HCT116 (cell line): ENCODE measurements around the gene BET1L. TPM values are rescaled to one million over a fixed set of nuclear protein-coding genes. Genes with fewer than 3 reads are reported as not detected.

Experiments
- ATAC-seq: fragments of 200-7000 bp; cut with Tn5 transposase; 2 replicates; pipeline ENCODE4 v1.9.1; 2020; ENCODE audit warnings: mild to moderate bottlenecking, moderate library complexity
- BruUV-seq: library from RNA; stranded (reverse); fragments of 400-500 nt; replicated peaks from 2 replicates; lab custom pipeline; 2021; lab: Mats Ljungman, UMichigan
- CTCF ChIA-PET: fragments of 300-600 bp; sonication (Branson Sonifier 250); formaldehyde crosslinking; loops from one replicate; lab custom pipeline; 2021; ENCODE audit warnings: antibody characterized with exemption; lab: Charles Lee
- POLR2A ChIA-PET: fragments of 300-600, 350-600 bp; sonication (Branson Sonifier 250); formaldehyde crosslinking; loops from one replicate; lab custom pipeline; 2021; ENCODE audit warnings: antibody characterized with exemption; lab: Charles Lee
- RAD21 ChIA-PET, 2 experiments: fragments of 300-600 bp; sonication (Branson Sonifier 250); formaldehyde crosslinking; loops; one replicate each; lab custom pipeline; 2023; ENCODE audit warnings: low total read pairs in 2 of 2; ENCODE audit not compliant: uncharacterized antibody in 2 of 2, unreplicated experiment in 2 of 2, low non-redundant PET in 1 of 2; lab: Charles Lee
- DNase-seq: peaks from one replicate; pipeline ENCODE4 v3.0.0-alpha.2; 2010; ENCODE audit warnings: low read depth, low spot score
- H2AFZ ChIP-seq: fragments of 200-600 bp; shearing (Covaris generic), sonication (generic); 2 replicates; pipeline ENCODE4 v1.6.1; 2017; ENCODE audit warnings: low read depth, mixed run types, mixed read lengths, antibody characterized with exemption, low read length; ENCODE audit not compliant: poor library complexity, severe bottlenecking
- H3K27ac ChIP-seq: 2 replicates; pipeline ENCODE4 v1.5.1; 2012; ENCODE audit warnings: low read depth, low read length
- H3K27me3 ChIP-seq: fragments of 200-600 bp; sonication (generic); 2 replicates; pipeline ENCODE4 v1.6.1; 2016; ENCODE audit warnings: mixed run types, low read length, mixed read lengths; ENCODE audit not compliant: insufficient read depth
- H3K36me3 ChIP-seq, 2 experiments: fragments of 200-500 bp in 1 of 2; fragments of 200-600 bp in 1 of 2; sonication (Bioruptor generic) in 1 of 2; sonication (generic) in 1 of 2; 2 replicates each; pipeline versions ENCODE4 v1.5.1 to v1.6.1; 2014 to 2016; ENCODE audit warnings: low read length in 2 of 2, inconsistent platforms in 1 of 2, mixed read lengths in 1 of 2, mixed run types in 1 of 2; ENCODE audit not compliant: insufficient read depth in 2 of 2, control insufficient read depth in 1 of 2
- H3K4me1 ChIP-seq, 2 experiments: fragments of 200-600 bp in 1 of 2; sonication (generic) in 1 of 2; 2 replicates each; pipeline versions ENCODE4 v1.5.1 to v1.6.1; 2012 to 2017; ENCODE audit warnings: low read length in 2 of 2, inconsistent platforms in 1 of 2, mild to moderate bottlenecking in 1 of 2, mixed read lengths in 1 of 2, mixed run types in 1 of 2, moderate library complexity in 1 of 2; ENCODE audit not compliant: insufficient read depth in 2 of 2, control insufficient read depth in 1 of 2
- H3K4me2 ChIP-seq: fragments of 200-600 bp; sonication (generic); 2 replicates; pipeline ENCODE4 v1.6.1; 2017; ENCODE audit warnings: mixed run types, low read length, mixed read lengths
- H3K4me3 ChIP-seq, 2 experiments: fragments of 200-600 bp in 1 of 2; sonication (generic) in 1 of 2; replicated peaks in 1 of 2; 2 replicates each; pipeline ENCODE4 v1.5.1; 2011 to 2016; ENCODE audit warnings: low read length in 2 of 2, control low read depth in 1 of 2, low read depth in 1 of 2, mild to moderate bottlenecking in 1 of 2, mixed read lengths in 1 of 2, mixed run types in 1 of 2
- H3K79me2 ChIP-seq: fragments of 200-600 bp; sonication (generic); 2 replicates; pipeline ENCODE4 v1.6.1; 2017; ENCODE audit warnings: mild to moderate bottlenecking, mixed run types, low read length, moderate library complexity, mixed read lengths; ENCODE audit not compliant: insufficient read depth
- H3K9ac ChIP-seq: fragments of 200-600 bp; sonication (generic); 2 replicates; pipeline ENCODE4 v1.6.1; 2016; ENCODE audit warnings: low read length, mixed read lengths
- H3K9me2 ChIP-seq: fragments of 200-600 bp; sonication (generic), shearing (Covaris generic); 2 replicates; pipeline ENCODE4 v1.6.1; 2017; ENCODE audit warnings: mixed run types, mild to moderate bottlenecking, moderate library complexity; ENCODE audit not compliant: insufficient read depth
- H3K9me3 ChIP-seq, 2 experiments: fragments of 200-500 bp in 1 of 2; fragments of 200-600 bp in 1 of 2; sonication (Bioruptor generic) in 1 of 2; sonication (generic) in 1 of 2; 2 replicates each; pipeline ENCODE4 v1.6.1; 2014 to 2017; ENCODE audit warnings: low read length in 2 of 2, mixed read lengths in 2 of 2, inconsistent platforms in 1 of 2, low read depth in 1 of 2, mild to moderate bottlenecking in 1 of 2, mixed run types in 1 of 2, moderate library complexity in 1 of 2; ENCODE audit not compliant: control insufficient read depth in 1 of 2, insufficient read depth in 1 of 2
- H4K20me1 ChIP-seq: fragments of 200-600 bp; sonication (generic), shearing (Covaris generic); 2 replicates; pipeline ENCODE4 v1.6.1; 2017; ENCODE audit warnings: mixed run types, mild to moderate bottlenecking, moderate library complexity; ENCODE audit not compliant: insufficient read depth
- CEBPB ChIP-seq: IDR thresholded peaks from 2 replicates; pipeline ENCODE4 v1.6.1; 2012; ENCODE audit warnings: low read depth
- ELF1 ChIP-seq: IDR thresholded peaks from 2 replicates; pipeline ENCODE4 v1.6.1; 2012; ENCODE audit warnings: low read depth, borderline replicate concordance
- FOSL1 ChIP-seq: IDR thresholded peaks from 2 replicates; pipeline ENCODE4 v1.6.1; 2012; ENCODE audit warnings: low read depth
- JUND ChIP-seq: IDR thresholded peaks from 2 replicates; pipeline ENCODE4 v1.6.1; 2012
- POLR2AphosphoS5 ChIP-seq: IDR thresholded peaks from 2 replicates; pipeline ENCODE4 v1.6.1; 2011; ENCODE audit warnings: mild to moderate bottlenecking, low read depth, low read length, moderate library complexity
- REST ChIP-seq: IDR thresholded peaks from 2 replicates; pipeline ENCODE4 v1.6.1; 2012; ENCODE audit warnings: low read depth
- SIN3A ChIP-seq: IDR thresholded peaks from 2 replicates; pipeline ENCODE4 v1.6.1; 2012; ENCODE audit warnings: low read depth
- SRF ChIP-seq: IDR thresholded peaks from 2 replicates; pipeline ENCODE4 v1.6.1; 2012; ENCODE audit warnings: low read depth
- intact Hi-C: fragments of 100-400 bp; cut with micrococcal nuclease; formaldehyde crosslinking; loops from 2 replicates; pipeline ENCODE4 v1.10.0; 2022
- total RNA-seq: library from RNA; stranded (reverse); gene quantifications from one replicate; pipeline ENCODE4 v1.2.1, GENCODE V29; 2021; ENCODE audit not compliant: unreplicated experiment
- TF ChIP-seq, protein P1 (sequence below): IDR thresholded peaks from 2 replicates; pipeline ENCODE4 v1.6.1; 2012
- TF ChIP-seq, protein P2 (sequence below), 3 experiments: fragments of 200-600 bp in 1 of 3; sonication (generic) in 1 of 3; IDR thresholded peaks in 2 of 3; conservative IDR thresholded peaks in 1 of 3; 2 replicates each; pipeline ENCODE4 v1.5.1; 2012 to 2017; ENCODE audit warnings: low read depth in 2 of 3, low read length in 2 of 3, antibody characterized with exemption in 1 of 3, borderline replicate concordance in 1 of 3, control low read depth in 1 of 3, mild to moderate bottlenecking in 1 of 3, mixed read lengths in 1 of 3, mixed run types in 1 of 3, moderate library complexity in 1 of 3; ENCODE audit not compliant: insufficient read depth in 1 of 3

The BET1L gene
- total RNA-seq, 1 experiment from 2014 or later = 49.1 TPM

GRCh38 chr11:235180-235579 lies 28.0 kb upstream of the BET1L start:
- Histone ChIP-seq H3K27me3 (no peaks in the 10 kb centered on the region), H3K9me2 (no peaks in the 10 kb centered on the region), H3K4me1 (peaks cover 6 to 20% of the 10 kb centered on the region in 2 experiments; a peak in 3 of 4 replicates), H3K9ac (peak overlapping the region; percentile 74), H3K9me3 (no peaks in the 10 kb centered on the region), H3K27ac (peak overlapping the region; percentile 83; the same call in 1 of the 2 replicates), H3K36me3 (peaks cover 7 to 8% of the 10 kb centered on the region in 2 experiments; a peak in 3 of 4 replicates), H3K4me2 (peak overlapping the region; percentile 83), H4K20me1 (no peaks in the 10 kb centered on the region), H2AFZ (no peak overlapping the region), H3K4me3 (peak overlapping the region; percentile 76 to 94), H3K79me2 (peaks cover 40% of the 10 kb centered on the region)
- DNase-seq (no peak), ATAC-seq (no peak)
- TF ChIP-seq SIN3A = no peak
- ChIA-PET RAD21 (no interaction called here), CTCF (no interaction called here), POLR2A (no interaction called here)
- BruUV-seq = no TSS peak
- intact Hi-C loops = loop anchor here (5.0 kb wide), 2 partner anchors 52 to 217 kb away; partner anchors contain the start of genes PGGHG and PTDSS2

GRCh38 chr11:232783-233565 lies 25.8 kb upstream of the BET1L start:
- peaks cover 2 to 13% of the 10 kb centered on the region in 2 experiments; a peak in 3 of 4 replicates for H3K4me1 ChIP-seq
- ChIA-PET POLR2A (no interaction called here), RAD21 (no interaction called here), CTCF (no interaction called here)
- H3K9me2 ChIP-seq = no peaks in the 10 kb centered on the region
- no peak overlapping the region for H3K27ac ChIP-seq
- no peaks in the 10 kb centered on the region for H4K20me1 ChIP-seq
- ATAC-seq (no peak), DNase-seq (no peak)
- no peaks in the 10 kb centered on the region for H3K27me3 ChIP-seq
- H3K79me2 ChIP-seq = peaks cover 18% of the 10 kb centered on the region
- no peak for TF ChIP-seq SRF
- no peak for TF ChIP-seq POLR2AphosphoS5
- TF ChIP-seq, protein P1, sequence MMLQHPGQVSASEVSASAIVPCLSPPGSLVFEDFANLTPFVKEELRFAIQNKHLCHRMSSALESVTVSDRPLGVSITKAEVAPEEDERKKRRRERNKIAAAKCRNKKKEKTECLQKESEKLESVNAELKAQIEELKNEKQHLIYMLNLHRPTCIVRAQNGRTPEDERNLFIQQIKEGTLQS = no peak
- no peak for TF ChIP-seq SIN3A
- TF ChIP-seq REST = no peak
- TF ChIP-seq JUND = no peak
- TF ChIP-seq ELF1 = no peak
- no peak for TF ChIP-seq CEBPB
- TF ChIP-seq FOSL1 = no peak
- TF ChIP-seq, protein P2, sequence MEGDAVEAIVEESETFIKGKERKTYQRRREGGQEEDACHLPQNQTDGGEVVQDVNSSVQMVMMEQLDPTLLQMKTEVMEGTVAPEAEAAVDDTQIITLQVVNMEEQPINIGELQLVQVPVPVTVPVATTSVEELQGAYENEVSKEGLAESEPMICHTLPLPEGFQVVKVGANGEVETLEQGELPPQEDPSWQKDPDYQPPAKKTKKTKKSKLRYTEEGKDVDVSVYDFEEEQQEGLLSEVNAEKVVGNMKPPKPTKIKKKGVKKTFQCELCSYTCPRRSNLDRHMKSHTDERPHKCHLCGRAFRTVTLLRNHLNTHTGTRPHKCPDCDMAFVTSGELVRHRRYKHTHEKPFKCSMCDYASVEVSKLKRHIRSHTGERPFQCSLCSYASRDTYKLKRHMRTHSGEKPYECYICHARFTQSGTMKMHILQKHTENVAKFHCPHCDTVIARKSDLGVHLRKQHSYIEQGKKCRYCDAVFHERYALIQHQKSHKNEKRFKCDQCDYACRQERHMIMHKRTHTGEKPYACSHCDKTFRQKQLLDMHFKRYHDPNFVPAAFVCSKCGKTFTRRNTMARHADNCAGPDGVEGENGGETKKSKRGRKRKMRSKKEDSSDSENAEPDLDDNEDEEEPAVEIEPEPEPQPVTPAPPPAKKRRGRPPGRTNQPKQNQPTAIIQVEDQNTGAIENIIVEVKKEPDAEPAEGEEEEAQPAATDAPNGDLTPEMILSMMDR (IDR thresholded peaks at IDR 0.05 in 2 of 3, conservative IDR thresholded peaks at IDR 0.05 in 1 of 3; ENCODE audit: borderline replicate concordance in 1 of 3, insufficient read depth in 1 of 3, low read depth in 2 of 3, low read length in 2 of 3) = no peak
- H3K9me3 ChIP-seq = no peaks in the 10 kb centered on the region
- no peak overlapping the region for H3K4me2 ChIP-seq
- no TSS peak for BruUV-seq
- H2AFZ ChIP-seq = no peak overlapping the region
- no peak overlapping the region for H3K4me3 ChIP-seq
- intact Hi-C loops = no loop called here
- no peaks in the 10 kb centered on the region for H3K36me3 ChIP-seq
- H3K9ac ChIP-seq = no peak overlapping the region
